ENCODE results near the gene USP15.

DNA sequence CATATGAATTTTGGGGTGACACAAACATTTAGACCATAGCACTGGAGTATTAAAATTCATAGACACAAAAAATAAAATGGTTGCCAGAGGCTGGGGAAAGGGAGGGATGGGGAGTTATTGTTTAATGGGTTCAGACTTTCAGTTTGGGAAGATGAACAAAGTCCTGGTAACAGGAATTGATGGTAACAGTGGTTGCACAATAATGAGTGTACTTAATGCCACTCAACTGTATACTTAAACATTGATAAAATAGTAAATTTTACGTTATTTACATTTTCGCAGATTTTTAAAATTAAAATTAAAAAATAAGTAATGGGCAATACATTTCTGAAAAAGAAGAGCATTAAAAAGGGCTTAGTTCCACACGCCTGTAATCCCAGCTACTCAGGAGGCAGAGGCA is 35.6 kb upstream of the USP15 start:
- TF ChIP-seq, protein P1, sequence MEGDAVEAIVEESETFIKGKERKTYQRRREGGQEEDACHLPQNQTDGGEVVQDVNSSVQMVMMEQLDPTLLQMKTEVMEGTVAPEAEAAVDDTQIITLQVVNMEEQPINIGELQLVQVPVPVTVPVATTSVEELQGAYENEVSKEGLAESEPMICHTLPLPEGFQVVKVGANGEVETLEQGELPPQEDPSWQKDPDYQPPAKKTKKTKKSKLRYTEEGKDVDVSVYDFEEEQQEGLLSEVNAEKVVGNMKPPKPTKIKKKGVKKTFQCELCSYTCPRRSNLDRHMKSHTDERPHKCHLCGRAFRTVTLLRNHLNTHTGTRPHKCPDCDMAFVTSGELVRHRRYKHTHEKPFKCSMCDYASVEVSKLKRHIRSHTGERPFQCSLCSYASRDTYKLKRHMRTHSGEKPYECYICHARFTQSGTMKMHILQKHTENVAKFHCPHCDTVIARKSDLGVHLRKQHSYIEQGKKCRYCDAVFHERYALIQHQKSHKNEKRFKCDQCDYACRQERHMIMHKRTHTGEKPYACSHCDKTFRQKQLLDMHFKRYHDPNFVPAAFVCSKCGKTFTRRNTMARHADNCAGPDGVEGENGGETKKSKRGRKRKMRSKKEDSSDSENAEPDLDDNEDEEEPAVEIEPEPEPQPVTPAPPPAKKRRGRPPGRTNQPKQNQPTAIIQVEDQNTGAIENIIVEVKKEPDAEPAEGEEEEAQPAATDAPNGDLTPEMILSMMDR (IDR thresholded peaks at IDR 0.05) = no peak
- no peak for TF ChIP-seq EZH2 (IDR thresholded peaks at IDR 0.05; ENCODE audit: borderline replicate concordance, insufficient read depth, low read depth, low read length, poor library complexity, severe bottlenecking)
